Measurements from ENCODE around the gene UGT2B7.
A peak's percentile ranks its signal among the peaks of the same experiment; 100 is the strongest.
"Not testable (repeated sequence)": the region's sequence is repeated elsewhere in the genome, so short reads cannot be mapped to it uniquely, and the experiment has no call there.

Gene UGT2B7

GRCh38 chr4:69096111-69096656, at the start of gene UGT2B7:
UGT2B7 (plus strand) TSS chr4:69096474; CDS start chr4:69096521, 47 bp downstream.
- DNase-seq, result no peak

GRCh38 chr4:69049860-69050259, 46.4 kb upstream of the UGT2B7 start:
- DNase-seq, result no peak

GRCh38 chr4:69050853-69051575, 45.3 kb upstream of the UGT2B7 start:
- DNase-seq, result peak; percentile 66

GRCh38 chr4:69051576-69051943, 44.7 kb upstream of the UGT2B7 start:
- no peak for DNase-seq

- not testable (repeated sequence) for DNase-seq
Observed at GRCh38 chr4:69053309-69053885, 42.9 kb upstream of the UGT2B7 start.

GRCh38 chr4:69054033-69054432, 42.2 kb upstream of the UGT2B7 start:
- DNase-seq, result not testable (repeated sequence)

- DNase-seq, result no peak
Observed at GRCh38 chr4:69054578-69055200, 41.6 kb upstream of the UGT2B7 start.

GRCh38 chr4:69056150-69056549, 40.1 kb upstream of the UGT2B7 start:
- no peak for DNase-seq

- no peak for DNase-seq
Observed at GRCh38 chr4:69056921-69057550, 39.2 kb upstream of the UGT2B7 start.

- no peak for DNase-seq
Observed at GRCh38 chr4:69057620-69058409, 38.5 kb upstream of the UGT2B7 start.

GRCh38 chr4:69058410-69059059, 37.7 kb upstream of the UGT2B7 start:
- no peak for DNase-seq

GRCh38 chr4:69060651-69061308, 35.5 kb upstream of the UGT2B7 start:
- DNase-seq, result no peak

GRCh38 chr4:69064391-69064790, 31.9 kb upstream of the UGT2B7 start:
- DNase-seq, result no peak

- DNase-seq, result no peak
Observed at GRCh38 chr4:69066945-69067344, 29.3 kb upstream of the UGT2B7 start.

- no peak for DNase-seq
Observed at GRCh38 chr4:69069085-69069484, 27.2 kb upstream of the UGT2B7 start.

GRCh38 chr4:69070590-69070989, 25.7 kb upstream of the UGT2B7 start:
- no peak for DNase-seq

GRCh38 chr4:69071286-69071685, 25.0 kb upstream of the UGT2B7 start:
- no peak for DNase-seq

- no peak for DNase-seq
Observed at GRCh38 chr4:69073375-69073774, 22.9 kb upstream of the UGT2B7 start.

- no peak for DNase-seq
Observed at GRCh38 chr4:69075061-69075792, 21.0 kb upstream of the UGT2B7 start.

- no peak for DNase-seq
Observed at GRCh38 chr4:69078852-69079251, 17.4 kb upstream of the UGT2B7 start.

- no peak for DNase-seq
Observed at GRCh38 chr4:69088473-69088872, 7.8 kb upstream of the UGT2B7 start.
